ENCODE results near the gene MAPKAPK3.

The MAPKAPK3 gene

GRCh38 chr3:50689558-50689957, 72.6 kb downstream of the MAPKAPK3 start:
- no peak overlapping the region for H3K27ac ChIP-seq (ENCODE audit: low read length)
- no peaks in the 10 kb centered on the region for H3K9me3 ChIP-seq (ENCODE audit: control insufficient read depth, insufficient read depth, low read length)
- no peaks in the 10 kb centered on the region for H3K36me3 ChIP-seq (ENCODE audit: control insufficient read depth, insufficient read depth, low read length)
- no peak overlapping the region for H3K4me3 ChIP-seq (ENCODE audit: low read length)
- peaks cover 6% of the 10 kb centered on the region; the same call in 1 of the 2 replicates for H3K4me1 ChIP-seq (ENCODE audit: control insufficient read depth, insufficient read depth, low read length)
- DNase-seq (ENCODE audit: low read depth, low spot score): no peak
- no peaks in the 10 kb centered on the region for H3K27me3 ChIP-seq (ENCODE audit: control insufficient read depth, insufficient read depth, low read length)
- no CpG with 5 or more reads among the region's 6 CpGs for WGBS (ENCODE audit: insufficient coverage, insufficient read length)

DNA sequence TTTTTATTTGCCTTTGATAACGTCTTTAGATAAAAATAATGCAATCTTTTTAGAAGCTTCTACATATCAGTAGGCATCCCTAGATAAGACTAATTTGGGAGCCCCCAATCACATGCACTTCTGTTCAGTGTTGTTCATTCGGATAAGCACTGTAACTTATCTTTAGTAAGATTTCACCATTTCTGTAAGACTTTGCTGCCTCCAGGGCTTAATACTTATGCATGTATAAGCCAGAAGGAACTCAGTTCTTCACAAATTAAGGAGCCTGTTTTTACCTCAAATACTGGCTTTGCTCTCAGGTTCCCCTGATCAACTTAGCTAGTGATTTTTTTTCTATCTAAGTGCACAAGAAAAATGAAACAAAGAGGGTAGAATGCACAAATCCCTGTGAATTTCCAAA, 78.1 kb downstream of the MAPKAPK3 start:
- H3K4me3 ChIP-seq (ENCODE audit: low read length): no peak overlapping the region
- H3K36me3 ChIP-seq (ENCODE audit: control insufficient read depth, insufficient read depth, low read length): no peaks in the 10 kb centered on the region
- H3K9me3 ChIP-seq (ENCODE audit: control insufficient read depth, insufficient read depth, low read length): no peaks in the 10 kb centered on the region
- 0 out of 2 replicates have a peak, but pooled peaks cover 1% of the 10 kb centered on the region for H3K4me1 ChIP-seq (ENCODE audit: control insufficient read depth, insufficient read depth, low read length)
- no CpG with 5 or more reads among the region's 2 CpGs for WGBS (ENCODE audit: insufficient coverage, insufficient read length)
- DNase-seq (ENCODE audit: low read depth, low spot score): no peak
- H3K27ac ChIP-seq (ENCODE audit: low read length): no peak overlapping the region
- H3K27me3 ChIP-seq (ENCODE audit: control insufficient read depth, insufficient read depth, low read length): no peaks in the 10 kb centered on the region

GRCh38 chr3:50696276-50696675, 79.3 kb downstream of the MAPKAPK3 start:
- no peaks in the 10 kb centered on the region for H3K36me3 ChIP-seq (ENCODE audit: control insufficient read depth, insufficient read depth, low read length)
- no peak for DNase-seq (ENCODE audit: low read depth, low spot score)
- no peak overlapping the region for H3K4me3 ChIP-seq (ENCODE audit: low read length)
- H3K27ac ChIP-seq (ENCODE audit: low read length): no peak overlapping the region
- no peaks in the 10 kb centered on the region for H3K27me3 ChIP-seq (ENCODE audit: control insufficient read depth, insufficient read depth, low read length)
- H3K9me3 ChIP-seq (ENCODE audit: control insufficient read depth, insufficient read depth, low read length): no peaks in the 10 kb centered on the region
- WGBS (ENCODE audit: insufficient coverage, insufficient read length): no CpG with 5 or more reads among the region's 3 CpGs
- 0 out of 2 replicates have a peak, but pooled peaks cover 1% of the 10 kb centered on the region for H3K4me1 ChIP-seq (ENCODE audit: control insufficient read depth, insufficient read depth, low read length)

DNA sequence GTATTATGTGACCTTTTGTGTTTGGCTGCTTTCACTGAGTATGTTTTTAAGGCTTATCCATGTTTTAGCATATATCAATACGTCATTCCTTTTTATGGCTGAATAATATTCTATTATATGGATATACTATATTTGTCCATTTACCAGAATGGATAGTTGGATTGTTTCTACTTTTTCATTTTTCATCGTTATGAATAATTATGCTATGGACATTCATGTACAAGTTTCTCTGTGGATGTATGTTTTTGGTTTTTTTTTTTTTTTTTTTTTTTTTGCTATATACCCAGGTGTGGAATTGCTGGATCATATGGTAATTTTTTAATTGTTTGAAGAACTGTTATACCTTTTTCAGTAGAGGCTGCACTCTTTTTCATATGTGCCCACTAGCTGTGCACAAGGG, 81.3 kb downstream of the MAPKAPK3 start:
- no peak for DNase-seq (ENCODE audit: low read depth, low spot score)
- no peaks in the 10 kb centered on the region for H3K27me3 ChIP-seq (ENCODE audit: control insufficient read depth, insufficient read depth, low read length)
- no peak overlapping the region for H3K27ac ChIP-seq (ENCODE audit: low read length)
- 0 out of 2 replicates have a peak, but pooled peaks cover 1% of the 10 kb centered on the region for H3K4me1 ChIP-seq (ENCODE audit: control insufficient read depth, insufficient read depth, low read length)
- WGBS (ENCODE audit: insufficient coverage, insufficient read length): no CpG with 5 or more reads among the region's 2 CpGs
- no peaks in the 10 kb centered on the region for H3K36me3 ChIP-seq (ENCODE audit: control insufficient read depth, insufficient read depth, low read length)
- no peaks in the 10 kb centered on the region for H3K9me3 ChIP-seq (ENCODE audit: control insufficient read depth, insufficient read depth, low read length)
- no peak overlapping the region for H3K4me3 ChIP-seq (ENCODE audit: low read length)

Data from iPS DF 6.9 (cell line).